ENCODE results near the gene TBCK.
A peak's percentile ranks its signal among the peaks of the same experiment; 100 is the strongest.
"Not testable (repeated sequence)": the region's sequence is repeated elsewhere in the genome, so short reads cannot be mapped to it uniquely, and the experiment has no call there.

Gene TBCK

DNA sequence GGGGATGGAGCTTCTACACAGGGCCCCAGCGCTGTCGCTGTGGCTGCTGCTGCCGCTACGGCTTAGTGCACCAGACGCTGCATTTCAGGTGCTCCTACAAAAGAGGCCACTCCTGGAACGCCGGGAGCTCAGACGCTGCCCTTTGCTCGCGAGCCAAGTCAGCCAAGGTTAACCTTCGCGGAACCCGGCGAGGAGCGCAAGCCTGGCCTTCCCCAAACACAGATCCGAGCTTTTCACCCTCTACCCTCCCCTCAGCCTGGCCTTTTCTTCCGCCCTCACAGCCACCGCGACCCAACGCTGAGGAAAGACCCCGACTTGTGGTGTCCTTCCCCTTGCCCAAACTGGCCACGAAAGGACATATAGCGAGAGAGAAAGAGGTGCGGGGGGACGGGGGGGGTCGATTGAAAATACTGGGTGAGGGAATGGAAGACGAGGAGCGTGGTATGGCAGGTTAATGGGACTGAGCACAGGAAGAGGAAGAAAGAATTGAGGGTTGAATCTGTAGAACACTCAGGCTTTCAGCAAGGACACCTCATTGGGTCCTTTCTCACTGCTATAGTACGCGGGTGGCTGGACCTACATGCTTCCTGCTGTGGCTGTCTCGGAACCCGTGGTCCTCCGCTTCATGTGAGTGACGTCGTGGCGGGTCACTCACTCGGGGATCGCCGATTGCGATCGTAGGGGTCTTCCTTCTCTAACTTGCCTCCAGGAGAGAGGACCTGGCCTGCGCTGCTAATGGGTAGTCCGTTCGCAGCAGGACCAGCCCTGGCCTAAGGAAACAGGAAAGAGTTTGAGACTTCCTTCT is at the start of gene TBCK, which contains the start of gene AIMP1:
Gene TBCK (minus strand): TSS at position 242 of the 805 bp plus-strand sequence. CDS start 7,249 bp downstream, outside the sequence.
Gene AIMP1 (plus strand): TSS at position 583 of the 805 bp plus-strand sequence. CDS start 8,460 bp downstream, outside the sequence.
- peak; percentile 90 for DNase-seq (ENCODE audit: low spot score)

- no peak for DNase-seq (ENCODE audit: low spot score)
Observed at GRCh38 chr4:106365613-106366012, 49.6 kb upstream of the TBCK start.

DNA sequence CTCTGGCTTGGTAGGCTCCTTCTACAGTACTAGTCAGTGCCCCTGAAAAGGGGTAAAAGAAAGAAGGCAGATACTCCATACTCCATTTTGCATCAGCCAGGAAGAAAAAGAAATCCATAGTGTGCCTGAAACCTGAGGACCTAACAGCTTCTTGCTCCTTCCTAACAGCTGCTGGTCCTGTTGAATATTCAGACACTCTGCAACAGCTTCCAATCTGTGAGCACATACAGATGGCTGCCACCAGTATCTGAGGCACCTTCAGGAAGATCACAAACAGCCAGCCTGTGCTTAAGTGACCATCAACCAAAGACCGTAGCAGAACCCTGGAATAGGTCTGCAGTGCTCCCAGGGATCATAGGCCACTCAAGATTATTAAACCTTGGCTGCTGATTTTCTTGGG is 48.3 kb upstream of the TBCK start:
- no peak for DNase-seq (ENCODE audit: low spot score)

DNA sequence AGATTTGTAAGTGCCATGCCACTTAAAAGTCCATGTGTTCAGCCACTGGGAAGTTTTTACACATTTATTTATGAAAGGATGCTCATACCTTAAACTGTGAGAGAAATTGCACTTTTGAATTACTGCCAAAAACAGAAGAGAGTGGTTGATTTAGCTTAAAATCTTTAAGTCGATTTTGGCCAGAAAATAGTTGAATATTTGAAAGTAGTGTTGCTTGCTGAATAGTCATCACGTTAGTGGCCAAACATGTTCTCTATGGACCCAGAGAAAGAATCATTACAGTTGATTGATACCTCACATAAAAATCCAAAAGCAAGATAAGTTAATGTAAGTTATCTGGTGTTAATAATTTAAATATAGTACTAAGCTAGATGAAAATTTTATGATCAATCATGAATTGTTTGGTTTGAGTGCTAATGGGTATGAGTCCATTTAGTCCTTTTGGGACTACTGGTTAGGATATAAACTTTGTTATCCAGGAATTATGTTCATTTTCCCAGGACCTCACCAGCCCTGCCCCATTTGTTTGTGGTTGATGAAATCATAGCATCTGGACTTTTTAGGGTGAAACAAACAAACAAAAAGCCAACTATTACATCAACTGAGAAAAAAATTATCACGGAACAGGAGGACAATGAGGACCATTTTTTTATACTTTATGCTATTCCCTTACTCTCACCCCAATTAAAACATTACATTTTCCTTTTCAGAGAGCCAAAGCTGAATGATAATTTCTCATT is 46.2 kb upstream of the TBCK start:
- no peak for DNase-seq (ENCODE audit: low spot score)

DNA sequence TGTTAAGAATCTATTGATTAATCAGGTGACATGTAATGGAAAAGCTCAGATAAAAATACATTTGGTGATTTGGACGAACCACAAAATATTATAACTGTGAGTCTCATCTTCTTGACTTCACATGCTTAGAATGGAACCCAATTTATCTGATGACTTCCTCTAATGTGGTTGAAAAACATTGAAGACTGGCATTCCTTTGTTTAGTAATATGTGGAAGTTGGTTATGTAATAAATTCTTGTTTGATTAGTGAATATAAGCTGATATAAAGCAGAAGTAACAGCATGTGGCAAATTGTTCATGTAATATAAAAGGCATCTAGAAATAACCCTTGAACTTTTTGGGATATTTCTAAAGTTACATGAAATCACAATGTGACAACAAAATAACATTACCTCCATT is 42.9 kb upstream of the TBCK start:
- DNase-seq (ENCODE audit: low spot score): no peak

- no peak for DNase-seq (ENCODE audit: low spot score)
Observed at GRCh38 chr4:106355193-106355592, 39.2 kb upstream of the TBCK start.

DNA sequence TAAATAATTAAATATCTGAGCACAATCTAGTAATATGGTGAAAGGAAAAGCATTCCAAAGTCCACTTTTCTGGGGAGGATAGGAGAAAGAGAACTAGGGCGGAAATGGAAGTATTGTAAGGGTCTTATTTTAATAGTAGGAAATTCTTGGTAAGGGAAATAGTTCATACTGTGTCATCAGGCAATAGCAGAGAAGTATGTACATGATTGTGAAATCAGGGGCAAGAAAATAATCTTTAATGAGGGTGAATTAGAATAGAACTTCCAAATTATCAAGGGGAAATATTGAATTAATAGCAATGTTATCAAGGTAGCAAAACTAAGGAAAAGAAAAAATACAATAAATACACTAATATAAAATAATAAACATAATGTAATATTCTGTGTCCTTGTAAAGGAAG is 37.8 kb upstream of the TBCK start:
- DNase-seq (ENCODE audit: low spot score): no peak

DNA sequence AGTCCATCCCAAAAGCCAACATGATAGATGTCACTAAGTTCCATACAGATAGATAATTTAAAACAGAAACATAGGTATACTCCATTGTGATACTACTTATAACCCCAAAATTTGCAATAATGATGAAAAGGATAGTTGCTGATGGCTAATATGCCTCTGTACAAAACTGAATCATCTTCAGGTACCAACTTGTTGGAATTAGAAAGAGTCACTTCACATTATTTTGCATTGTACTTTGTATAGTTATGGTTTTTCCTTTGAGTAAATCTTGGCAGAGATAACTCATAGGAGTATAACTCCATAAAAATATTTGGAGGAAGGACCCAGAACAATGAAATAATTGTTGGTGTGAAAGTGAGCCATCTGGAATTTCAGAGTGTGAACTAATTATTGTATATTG is 35.0 kb upstream of the TBCK start:
- no peak for DNase-seq (ENCODE audit: low spot score)

GRCh38 chr4:106347167-106347566 is 31.2 kb upstream of the TBCK start:
- no peak for DNase-seq (ENCODE audit: low spot score)

DNA sequence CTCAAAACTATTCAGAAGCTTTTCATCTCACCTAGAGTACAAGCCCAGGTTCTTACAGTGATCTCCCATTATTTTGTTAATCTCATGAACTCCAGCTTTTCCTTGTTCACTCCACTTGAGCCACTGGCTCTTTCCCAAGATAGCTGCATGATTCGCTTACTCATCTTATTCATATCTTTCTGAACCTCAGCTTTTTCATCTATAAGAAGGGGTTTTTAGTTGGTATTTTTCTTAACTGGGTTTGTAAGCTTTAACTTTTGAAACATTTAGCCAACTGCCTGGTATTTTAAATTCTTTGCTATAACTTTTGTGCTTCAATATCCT is 28.6 kb upstream of the TBCK start:
- no peak for DNase-seq (ENCODE audit: low spot score)

DNA sequence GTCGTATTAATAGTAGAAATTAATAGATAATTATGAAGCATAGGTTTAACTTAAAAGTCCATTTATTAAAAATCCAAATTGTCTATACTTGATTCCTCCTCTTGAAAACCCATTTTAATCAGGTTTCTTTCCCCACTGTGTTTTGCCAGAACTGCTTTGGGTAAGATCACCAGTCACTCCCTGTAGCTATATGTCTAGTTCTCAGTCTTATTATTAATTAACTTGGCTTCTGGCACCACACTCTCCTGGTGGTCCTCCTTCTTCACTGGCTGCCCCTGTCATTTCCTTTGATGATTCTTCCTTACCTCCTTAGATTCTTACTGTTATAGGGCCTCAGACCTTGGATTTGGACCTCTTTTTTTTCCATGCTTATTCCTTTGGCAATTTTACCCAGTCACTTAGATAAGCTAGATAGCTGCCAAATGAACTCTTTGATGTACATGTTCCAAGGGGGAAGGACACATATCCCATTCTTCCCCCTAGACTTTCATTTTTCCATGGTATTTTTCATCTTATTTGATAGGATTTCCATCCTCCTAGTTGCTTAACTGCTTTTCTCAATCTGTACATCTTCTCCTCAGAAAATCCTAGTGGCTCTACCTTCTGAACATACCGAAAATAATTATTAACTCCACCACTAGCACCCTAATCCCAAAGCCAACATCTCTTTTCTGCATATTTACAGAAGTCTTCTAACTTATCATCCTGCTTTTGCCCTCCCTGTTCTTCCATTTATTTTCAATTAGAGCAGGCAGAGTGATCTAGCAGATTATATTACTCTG is 28.0 kb upstream of the TBCK start:
- no peak for DNase-seq (ENCODE audit: low spot score)

- no peak for DNase-seq (ENCODE audit: low spot score)
Observed at GRCh38 chr4:106340774-106341173, 24.8 kb upstream of the TBCK start.

- no peak for DNase-seq (ENCODE audit: low spot score)
Observed at GRCh38 chr4:106339431-106339830, 23.4 kb upstream of the TBCK start.

- DNase-seq (ENCODE audit: low spot score): no peak
Observed at GRCh38 chr4:106338671-106339070, 22.7 kb upstream of the TBCK start.

DNA sequence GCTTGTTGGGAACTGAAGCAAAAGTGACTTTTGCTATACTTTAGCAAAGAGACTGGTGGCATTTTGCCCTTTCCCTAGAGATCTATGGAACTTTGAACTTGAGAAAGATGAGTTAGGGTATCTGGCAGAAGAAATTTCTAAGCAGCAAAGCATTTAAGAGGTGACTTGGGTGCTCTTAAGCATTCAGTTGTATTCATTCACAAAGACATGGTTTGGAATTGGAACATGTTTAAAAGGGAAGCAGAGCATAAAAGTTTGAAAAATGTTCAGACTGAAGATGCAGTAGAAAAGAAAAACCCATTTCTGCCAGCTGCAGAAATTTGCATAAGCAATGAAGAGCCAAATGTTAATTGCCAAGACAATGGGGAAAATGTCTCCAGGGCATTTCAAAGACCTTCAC is 21.9 kb upstream of the TBCK start:
- no peak for DNase-seq (ENCODE audit: low spot score)

DNA sequence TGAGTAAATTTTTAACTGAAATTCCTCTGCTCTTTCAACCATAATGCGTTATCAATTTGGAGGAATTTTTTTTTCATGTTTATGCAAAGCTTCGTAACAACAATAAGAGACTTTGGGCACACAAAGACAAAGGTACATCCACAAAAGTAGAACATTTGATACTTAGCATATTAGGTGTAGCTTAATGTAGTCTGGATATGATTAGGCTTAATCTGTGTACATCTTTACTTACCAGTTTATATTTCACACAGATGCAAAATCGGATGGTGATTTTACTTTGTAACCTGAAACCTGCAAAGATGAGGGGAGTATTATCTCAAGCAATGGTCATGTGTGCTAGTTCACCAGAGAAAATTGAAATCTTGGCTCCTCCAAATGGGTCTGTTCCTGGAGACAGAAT is 20.6 kb upstream of the TBCK start:
- DNase-seq (ENCODE audit: low spot score): no peak

GRCh38 chr4:106334741-106335470 is 18.9 kb upstream of the TBCK start:
- no peak for DNase-seq (ENCODE audit: low spot score)

- no peak for DNase-seq (ENCODE audit: low spot score)
Observed at GRCh38 chr4:106333186-106333585, 17.2 kb upstream of the TBCK start.

- peak; percentile 9 for DNase-seq (ENCODE audit: low spot score)
Observed at GRCh38 chr4:106329041-106329618, 13.1 kb upstream of the TBCK start.

GRCh38 chr4:106325800-106326199 is 9.8 kb upstream of the TBCK start:
- DNase-seq (ENCODE audit: low spot score): no peak

- no peak for DNase-seq (ENCODE audit: low spot score)
Observed at GRCh38 chr4:106323119-106323518, 7.1 kb upstream of the TBCK start.

- not testable (repeated sequence) for DNase-seq (ENCODE audit: low spot score)
Observed at GRCh38 chr4:106321814-106322213, 5.8 kb upstream of the TBCK start.
